NCI-H1930 (cell line): ENCODE data around the gene PA2G4.
"Not testable (repeated sequence)": the region's sequence is repeated elsewhere in the genome, so short reads cannot be mapped to it uniquely, and the experiment has no call there.

ENCODE experiments used
- DNase-seq, 2 experiments: peaks; one replicate each; lab custom pipeline; 2025; lab: John Stamatoyannopoulos, UW

The PA2G4 gene

DNA sequence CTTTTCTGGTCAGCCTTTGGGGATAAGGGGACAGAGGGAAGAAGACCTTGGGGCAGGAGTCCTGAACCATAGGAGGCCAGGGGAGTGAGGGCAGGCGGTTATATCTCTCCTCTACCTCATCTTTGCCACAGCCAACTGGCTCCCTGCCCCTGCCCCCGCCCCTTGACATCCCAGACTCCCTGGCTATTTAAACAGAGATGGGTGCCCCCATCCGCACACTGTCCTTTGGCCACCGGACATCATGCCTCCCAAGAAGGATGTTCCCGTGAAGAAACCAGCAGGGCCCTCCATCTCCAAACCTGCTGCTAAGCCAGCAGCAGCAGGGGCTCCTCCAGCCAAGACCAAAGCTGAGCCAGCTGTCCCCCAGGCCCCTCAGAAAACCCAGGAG, 49.3 kb downstream of the PA2G4 start:
- DNase-seq, result no peak

DNA sequence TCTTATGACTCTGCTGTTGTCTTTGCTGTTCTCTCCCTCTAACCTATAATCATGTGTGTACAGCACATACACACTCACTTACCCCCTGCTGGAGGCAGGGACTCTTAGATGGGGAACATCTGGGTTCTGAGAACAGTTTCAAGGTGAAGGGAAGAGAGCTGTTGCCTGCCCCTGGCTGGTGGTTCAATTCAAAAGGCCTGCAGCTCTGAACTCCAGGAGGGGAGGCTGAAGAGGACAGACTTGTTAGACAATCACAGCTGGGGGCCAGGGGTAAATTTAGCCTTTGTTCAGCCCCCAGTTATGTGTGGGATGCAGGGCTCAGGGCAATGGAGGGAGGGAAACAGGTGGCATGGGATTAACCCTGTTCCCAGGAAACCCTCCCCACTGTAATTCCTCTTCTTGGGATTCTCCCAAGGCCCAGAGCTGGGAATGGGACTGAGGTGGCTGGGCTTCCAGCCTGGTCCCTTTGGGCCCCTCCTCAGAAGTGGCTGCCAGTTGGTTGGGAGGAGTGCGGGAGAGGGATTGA, 50.0 kb downstream of the PA2G4 start:
- no peak for DNase-seq

DNA sequence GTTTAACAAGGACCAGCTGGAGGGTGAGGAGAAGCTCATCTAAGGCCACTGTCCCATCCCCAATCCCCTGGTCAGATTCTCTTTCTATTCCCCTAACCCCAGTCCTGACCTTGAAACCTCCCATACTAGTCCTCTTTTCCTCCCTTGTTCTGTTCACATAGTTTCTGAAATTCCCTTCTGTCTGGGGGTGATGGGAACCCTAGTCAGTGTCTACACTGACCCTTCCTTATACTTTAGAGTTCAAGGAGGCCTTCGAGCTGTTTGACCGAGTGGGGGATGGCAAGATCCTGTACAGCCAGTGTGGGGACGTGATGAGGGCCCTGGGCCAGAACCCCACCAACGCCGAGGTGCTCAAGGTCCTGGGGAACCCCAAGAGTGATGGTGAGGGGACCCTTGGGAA, 50.5 kb downstream of the PA2G4 start:
- DNase-seq, result no peak

DNA sequence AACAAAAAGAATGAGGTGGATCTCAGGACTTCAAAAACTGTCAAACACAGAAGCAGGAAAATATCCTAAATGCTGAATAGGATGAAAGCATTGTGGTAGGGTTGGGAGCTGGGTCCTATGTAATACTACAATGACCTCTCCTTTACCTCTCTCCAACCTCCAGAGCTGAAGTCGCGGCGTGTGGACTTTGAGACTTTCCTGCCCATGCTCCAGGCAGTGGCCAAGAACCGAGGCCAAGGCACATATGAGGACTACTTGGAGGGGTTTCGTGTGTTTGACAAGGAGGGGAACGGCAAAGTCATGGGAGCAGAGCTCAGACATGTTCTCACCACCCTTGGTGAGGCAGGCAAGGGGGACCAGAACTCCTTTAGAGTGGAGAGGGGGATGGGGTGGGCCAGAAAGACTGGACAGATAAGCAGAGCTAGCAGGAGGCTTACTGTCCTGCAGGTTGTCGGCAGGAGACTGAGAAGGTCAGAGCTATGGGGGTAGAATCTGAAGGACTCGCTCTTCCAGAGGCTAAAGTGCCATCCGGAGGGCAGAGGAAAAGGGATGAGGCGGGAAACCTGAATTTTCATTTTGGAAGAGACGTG, 51.0 kb downstream of the PA2G4 start:
- no peak for DNase-seq

DNA sequence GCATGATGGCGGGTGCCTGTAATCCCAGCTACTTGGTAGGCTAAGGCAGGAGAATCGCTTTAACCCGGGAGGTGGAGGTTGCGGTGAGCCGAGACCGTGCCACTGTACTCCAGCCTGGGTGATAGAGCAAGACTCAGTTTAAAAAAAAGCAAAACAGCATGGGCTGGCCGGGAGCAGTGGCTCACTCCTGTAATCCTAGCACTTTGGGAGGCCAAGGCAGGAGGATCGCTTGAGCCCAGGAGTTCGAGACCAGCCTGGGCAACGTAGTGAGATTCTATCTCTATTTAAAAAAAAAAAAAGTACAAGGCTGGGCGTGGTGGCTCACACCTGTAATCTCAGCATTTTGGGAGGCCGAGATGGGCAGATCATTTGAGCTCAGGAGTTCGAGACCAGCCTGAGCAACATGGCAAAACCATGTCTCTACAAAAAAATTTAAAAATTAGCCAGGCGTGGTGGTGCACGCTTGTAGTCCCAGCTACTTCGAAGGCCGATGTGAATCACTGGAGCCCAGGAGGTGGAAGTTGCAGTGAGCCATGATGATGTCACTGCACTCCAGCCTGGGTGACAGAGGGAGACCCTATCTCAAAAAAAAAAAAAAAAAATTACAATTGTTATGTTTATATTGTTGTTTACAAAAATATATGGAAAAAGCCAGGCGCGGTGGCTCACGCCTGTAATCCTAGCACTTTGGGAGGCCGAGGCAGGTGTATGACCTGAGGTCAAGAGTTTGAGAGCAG, 52.3 kb downstream of the PA2G4 start:
- DNase-seq, result not testable (repeated sequence)

DNA sequence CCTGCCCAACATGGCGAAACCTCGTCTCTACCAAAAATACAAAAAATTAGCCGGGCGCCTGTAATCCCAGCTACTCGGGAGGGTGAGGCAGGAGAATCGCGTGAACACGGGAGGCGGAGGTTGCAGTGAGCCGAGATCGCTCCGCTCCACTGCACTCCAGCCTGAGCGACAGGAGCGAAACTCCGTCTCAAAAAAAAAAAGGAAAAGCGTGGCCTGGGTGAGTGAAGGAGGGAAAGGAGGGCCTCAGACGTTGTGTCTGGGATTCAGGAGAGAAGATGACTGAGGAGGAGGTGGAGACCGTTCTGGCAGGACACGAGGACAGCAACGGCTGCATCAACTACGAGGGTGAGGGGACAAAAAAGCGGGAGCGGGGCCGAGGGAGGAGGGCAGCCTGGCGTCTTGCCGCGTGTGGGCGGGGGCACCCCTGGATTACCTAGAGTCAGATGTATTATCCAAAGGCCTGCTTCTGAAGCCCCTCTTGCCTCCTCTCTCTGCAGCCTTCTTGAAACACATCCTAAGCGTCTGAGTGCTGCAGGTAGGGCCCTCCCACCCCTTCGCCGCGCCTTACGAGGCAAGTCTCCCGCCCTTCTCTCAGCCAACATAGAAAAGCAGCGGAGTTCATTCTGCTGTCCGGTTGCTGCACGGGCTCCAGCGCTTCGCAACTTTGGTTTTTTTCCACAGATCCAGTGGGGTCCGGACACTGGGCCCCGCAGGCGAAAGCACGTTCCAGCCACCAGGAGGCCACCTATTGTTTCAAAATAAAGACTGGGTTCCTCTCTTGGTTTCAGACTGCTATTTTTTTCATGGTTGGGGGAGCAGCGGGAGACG, 53.1 kb downstream of the PA2G4 start:
- peak; percentile 33 to 71 for DNase-seq

DNA sequence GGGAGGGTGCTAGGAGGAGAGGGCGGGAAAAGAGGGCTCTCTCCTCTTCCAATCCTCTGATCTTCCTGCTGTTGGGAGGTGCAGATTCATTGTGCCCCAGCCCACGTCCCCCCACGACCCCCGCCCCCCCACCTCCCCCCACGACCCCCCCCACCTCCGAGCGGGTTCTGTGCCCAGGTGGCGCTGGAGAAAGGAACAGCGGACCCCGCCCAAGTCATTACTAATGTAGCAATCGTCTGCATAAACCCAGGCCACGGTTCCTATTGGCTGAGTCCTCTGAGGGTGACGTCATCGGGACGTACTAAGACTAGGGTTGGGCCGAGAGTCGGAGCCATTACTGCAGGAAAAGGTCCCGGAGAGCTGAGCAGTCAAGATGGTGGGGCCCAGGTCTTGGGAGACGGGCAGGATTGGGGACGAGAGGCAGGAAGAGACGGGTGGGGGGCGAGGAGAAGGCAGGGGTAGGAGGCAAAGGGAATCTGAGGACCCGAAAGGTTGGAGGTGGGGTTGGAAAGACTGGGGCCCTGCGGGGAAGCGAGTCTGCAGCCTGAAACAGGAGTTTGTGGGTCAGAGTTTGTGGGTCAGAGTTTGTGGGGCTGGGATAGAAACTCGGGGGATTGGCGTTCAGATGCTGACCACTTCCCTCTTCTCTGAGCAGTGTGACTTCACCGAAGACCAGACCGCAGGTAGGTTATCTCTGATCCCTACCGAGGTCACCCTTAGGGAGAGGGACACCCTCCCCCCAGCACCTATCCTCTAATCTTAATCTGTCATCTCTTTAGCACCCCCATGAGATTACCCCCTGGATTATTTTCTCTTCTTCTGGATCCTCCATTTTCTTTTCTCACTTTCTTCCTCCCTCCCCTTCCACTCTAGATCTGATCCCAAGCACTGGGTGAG, 53.9 kb downstream of the PA2G4 start, which contains the start of gene MYL6:
Gene MYL6, plus strand, starts transcription at position 331 of the 897 bp plus-strand sequence. Its CDS starts 43 bp downstream, at position 374.
- peak; percentile 95 for DNase-seq

DNA sequence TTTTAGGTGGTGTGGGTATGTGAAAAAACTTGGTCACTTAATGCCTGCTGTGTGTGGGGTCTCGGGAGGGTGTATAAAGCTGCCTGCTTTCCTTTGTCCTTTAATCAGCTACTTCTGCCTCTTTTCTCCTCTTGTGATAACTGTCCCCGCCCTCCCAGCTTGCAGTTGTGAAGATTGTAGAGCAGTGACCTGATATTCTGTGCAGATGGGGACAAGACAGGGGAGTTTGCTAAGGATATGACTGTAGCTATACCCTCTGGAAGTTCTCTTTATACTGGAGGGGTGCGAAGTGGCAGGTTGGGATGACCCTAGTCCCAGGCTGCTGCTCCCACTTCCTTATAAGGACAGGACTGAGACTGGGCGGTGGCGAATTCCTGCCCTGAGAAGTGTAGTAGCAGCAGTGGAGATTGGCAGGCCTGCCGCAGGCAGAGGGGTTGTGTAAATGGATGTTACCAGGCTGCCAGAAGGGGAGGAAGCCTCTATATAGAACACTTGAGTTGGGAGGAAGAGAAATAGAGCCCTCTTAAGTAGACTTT, 54.6 kb downstream of the PA2G4 start:
- DNase-seq, result no peak

DNA sequence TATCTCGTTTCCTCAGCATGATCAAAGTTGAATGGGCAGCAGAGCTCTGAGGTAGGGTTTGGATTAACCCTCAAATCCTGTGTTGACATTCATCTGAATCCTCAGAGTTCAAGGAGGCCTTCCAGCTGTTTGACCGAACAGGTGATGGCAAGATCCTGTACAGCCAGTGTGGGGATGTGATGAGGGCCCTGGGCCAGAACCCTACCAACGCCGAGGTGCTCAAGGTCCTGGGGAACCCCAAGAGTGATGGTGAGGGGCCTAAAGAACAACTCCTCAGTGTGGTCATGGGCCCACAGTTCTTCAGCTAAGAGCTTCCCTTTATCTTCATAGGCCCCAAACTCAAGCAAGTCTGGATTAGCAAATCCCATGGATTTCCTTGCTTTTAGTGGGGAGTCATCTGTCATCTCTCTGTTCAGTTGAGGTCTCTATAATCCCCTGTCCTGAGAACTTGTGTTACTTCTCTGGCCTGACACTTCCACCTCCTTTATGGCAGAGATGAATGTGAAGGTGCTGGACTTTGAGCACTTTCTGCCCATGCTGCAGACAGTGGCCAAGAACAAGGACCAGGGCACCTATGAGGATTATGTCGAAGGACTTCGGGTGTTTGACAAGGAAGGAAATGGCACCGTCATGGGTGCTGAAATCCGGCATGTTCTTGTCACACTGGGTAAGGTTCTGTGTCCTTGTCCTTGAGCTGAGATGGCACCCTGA, 55.3 kb downstream of the PA2G4 start:
- no peak for DNase-seq

DNA sequence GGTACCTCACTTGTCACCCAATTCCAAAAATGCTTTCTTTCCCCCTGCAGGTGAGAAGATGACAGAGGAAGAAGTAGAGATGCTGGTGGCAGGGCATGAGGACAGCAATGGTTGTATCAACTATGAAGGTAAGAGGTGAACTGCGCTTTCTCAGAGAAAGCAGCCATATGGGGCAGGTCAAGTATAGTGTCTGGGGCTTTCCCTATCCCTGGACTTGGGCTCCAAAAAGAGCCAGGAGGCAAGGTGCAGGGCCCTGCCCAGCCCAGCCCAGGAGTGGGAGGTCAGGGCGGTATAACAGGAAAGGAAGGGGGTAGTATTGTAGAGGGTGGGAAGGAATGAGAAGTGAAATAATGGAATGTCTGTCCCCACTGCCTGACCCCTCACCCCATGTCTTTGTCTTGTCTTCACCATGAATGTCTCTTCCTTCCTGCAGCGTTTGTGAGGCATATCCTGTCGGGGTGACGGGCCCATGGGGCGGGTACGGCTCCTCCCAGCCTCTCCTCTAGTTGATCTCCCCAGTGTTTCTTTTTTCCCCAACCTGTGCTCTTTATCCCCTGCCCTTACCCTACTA, 55.9 kb downstream of the PA2G4 start:
- DNase-seq, result no peak

DNA sequence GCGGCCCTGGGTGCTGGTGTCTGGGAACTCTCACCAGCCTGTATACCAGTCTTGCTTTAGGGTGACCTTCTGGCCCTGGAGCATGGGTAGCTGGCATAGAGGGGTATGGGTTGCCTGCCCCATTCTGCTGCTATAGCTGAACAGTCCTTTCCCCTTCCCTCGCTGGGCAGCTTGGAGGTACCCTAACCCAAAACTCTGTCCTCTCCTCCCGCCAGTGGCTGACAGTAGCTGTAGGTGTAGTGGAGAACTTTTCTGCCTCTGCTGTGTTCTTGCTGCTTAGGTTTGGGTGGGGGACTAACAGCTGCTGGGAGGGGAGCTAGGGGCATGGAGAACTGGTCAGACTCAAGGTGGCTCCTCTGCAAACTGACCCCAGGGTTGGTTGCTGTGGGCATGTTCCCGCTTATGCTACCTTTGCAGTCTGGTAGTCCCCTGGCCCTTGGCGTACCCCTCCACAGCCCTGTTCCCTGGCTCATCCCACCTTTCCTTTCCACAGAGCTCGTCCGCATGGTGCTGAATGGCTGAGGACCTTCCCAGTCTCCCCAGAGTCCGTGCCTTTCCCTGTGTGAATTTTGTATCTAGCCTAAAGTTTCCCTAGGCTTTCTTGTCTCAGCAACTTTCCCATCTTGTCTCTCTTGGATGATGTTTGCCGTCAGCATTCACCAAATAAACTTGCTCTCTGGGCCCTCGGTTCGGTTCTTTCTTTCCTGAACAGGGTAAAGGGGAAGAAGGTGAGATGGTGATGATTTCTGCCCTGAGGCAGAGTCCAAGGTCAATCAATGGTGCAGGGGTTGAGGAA, 56.7 kb downstream of the PA2G4 start:
- no peak for DNase-seq

DNA sequence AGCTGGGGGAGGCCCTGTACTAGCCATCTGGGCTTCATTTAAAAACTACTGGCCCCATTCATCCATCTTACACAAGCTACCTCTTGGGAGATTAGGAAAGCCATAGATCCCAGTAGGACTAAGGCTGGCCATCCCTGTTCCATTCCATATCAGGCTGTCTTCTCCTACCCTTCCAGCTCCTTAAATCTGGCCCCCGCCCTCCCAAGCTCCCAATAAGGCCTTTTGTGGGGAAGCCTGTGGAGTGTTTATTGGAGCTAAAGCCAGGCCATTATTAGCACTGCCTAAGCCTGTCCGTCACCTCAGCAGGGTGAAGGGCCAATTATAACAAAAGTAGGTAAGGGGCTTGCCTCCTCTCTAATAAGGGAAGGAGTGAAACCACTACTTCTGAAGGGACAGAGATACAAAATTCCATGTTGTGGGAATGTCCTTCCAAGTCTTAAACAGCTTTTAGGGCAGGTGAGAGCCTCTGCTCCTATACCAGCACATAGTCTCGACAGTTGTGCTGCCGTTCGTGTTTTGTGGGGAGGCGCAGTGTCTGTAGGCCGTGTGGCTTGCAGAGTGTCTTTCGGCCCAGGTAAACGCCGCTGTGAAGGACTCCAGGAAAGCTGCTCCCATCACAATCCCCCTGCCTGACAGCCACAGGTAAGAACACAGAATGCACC, 57.5 kb downstream of the PA2G4 start:
- no peak for DNase-seq

DNA sequence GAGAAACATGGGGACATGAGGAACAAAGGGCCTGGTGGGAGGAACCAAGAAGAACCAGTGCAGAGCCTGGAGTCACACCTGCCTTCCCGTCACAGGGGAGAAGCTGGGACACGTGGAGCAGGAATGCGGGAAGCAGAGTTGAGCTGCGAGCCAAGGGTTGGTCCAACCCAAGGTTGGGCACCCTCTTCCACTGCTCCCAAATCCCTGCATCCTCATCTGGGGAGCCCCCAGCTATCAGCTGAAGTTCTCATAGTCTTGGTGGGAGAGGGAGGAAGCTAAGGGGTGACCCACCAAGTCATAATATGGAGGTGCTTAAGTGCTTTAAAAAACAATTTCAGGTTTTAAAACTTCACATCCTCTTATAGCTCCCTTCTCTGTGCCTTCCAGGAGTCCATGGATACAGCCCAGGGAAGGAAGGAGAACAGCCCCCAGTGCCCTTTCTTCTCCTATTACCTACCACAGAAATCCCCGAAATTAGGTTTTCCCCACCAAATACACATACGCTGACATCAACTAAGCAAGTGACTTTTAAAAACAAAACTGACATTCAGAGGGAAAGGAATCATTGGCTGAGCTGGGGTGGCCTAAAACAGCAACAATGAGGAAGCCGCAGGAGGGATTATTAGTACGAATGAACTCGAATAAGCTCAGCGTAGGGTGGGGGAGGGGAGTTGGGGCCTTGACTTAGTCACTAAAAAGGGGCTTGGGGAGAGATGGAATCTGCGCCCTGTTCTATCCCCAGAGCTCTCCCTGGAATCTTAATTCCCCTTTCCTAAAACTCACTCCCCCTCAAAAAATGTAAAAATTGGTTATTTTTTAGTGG, 58.3 kb downstream of the PA2G4 start:
- DNase-seq, result no peak
